Activated CD4-positive, alpha-beta memory T cell treated with anti-CD3 and anti-CD28 coated beads, Interleukin-2, amount 10 ng/mL, durations not matched to agents 7 days and 5 days (primary cell): ENCODE data around the gene FAM32A. TPM values are rescaled to one million over a fixed set of nuclear protein-coding genes. Genes with fewer than 3 reads are reported as not detected.

Experiments used
- CTCF ChIA-PET: fragments of 350-600 bp; sonication (Branson Sonifier 250); formaldehyde crosslinking; loops from one replicate; lab custom pipeline; 2021; ENCODE audit warnings: antibody characterized with exemption, inconsistent platforms; lab: Charles Lee
- POLR2A ChIA-PET: fragments of 350-600 bp; sonication (Branson Sonifier 250); formaldehyde crosslinking; loops from one replicate; lab custom pipeline; 2021; ENCODE audit warnings: antibody characterized with exemption; lab: Charles Lee
- DNase-seq: peaks from one replicate; pipeline ENCODE4 v3.0.0-alpha.2; 2020
- H3K27ac Mint-ChIP-seq: one replicate; pipeline ENCODE4 v1.8.0; 2021; ENCODE audit warnings: mild to moderate bottlenecking, mixed read lengths
- H3K27me3 Mint-ChIP-seq: one replicate; pipeline ENCODE4 v1.8.0; 2021; ENCODE audit warnings: mixed read lengths
- H3K36me3 Mint-ChIP-seq: one replicate; pipeline ENCODE4 v1.8.0; 2021; ENCODE audit warnings: low read depth, mixed read lengths
- H3K4me1 Mint-ChIP-seq: one replicate; pipeline ENCODE4 v1.8.0; 2021; ENCODE audit warnings: mixed read lengths
- H3K4me3 Mint-ChIP-seq: one replicate; pipeline ENCODE4 v1.8.0; 2021; ENCODE audit warnings: mild to moderate bottlenecking, mixed read lengths
- H3K9me3 Mint-ChIP-seq: one replicate; pipeline ENCODE4 v1.8.0; 2021; ENCODE audit warnings: mixed read lengths
- total RNA-seq, 2 experiments: library from RNA; stranded (reverse); gene quantifications; one replicate each; pipeline ENCODE4 v1.2.3, GENCODE V29; 2021

Gene FAM32A
- total RNA-seq, 2 experiments from 2014 or later = 66.0 to 70.8 TPM

DNA sequence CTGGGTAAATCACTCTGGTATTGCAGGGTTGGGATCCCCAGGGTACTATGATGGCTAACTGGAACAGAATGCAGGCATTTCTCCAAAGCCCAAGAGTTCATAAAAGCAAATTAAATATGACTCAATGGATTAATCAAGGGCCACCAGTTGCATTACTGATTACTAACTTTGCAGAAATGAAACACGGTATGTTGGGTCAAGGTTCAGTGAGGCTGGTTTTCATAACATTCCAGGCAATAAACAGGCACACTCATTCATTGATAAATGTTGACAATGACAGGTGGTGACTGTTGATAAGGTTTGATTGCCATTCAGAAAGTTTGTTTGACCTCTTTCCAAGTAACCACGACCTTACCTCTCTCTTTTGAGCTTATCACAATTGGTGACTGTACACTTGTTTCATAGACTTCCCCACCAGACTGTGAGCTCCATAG, 12.0 kb downstream of the FAM32A start:
- POLR2A ChIA-PET = interaction anchor here (0.8 to 2.7 kb wide), 15 partner anchors 8 to 359 kb away, joined by 3 to 29 read pairs (median 3); partner anchors contain the start of genes FAM32A, HSH2D, KLF2 and TPM4
- H3K27me3 Mint-ChIP-seq = no peaks in the 10 kb centered on the region
- peak overlapping the region; percentile 87 for H3K4me3 Mint-ChIP-seq
- CTCF ChIA-PET = interaction anchor here (0.9 to 2.7 kb wide), 9 partner anchors 12 to 220 kb away, joined by 3 to 25 read pairs (median 4); partner anchors contain the start of genes FAM32A and HSH2D
- H3K27ac Mint-ChIP-seq = peak overlapping the region; percentile 95
- no peaks in the 10 kb centered on the region for H3K9me3 Mint-ChIP-seq
- peaks cover 25% of the 10 kb centered on the region for H3K36me3 Mint-ChIP-seq
- no peak for DNase-seq
- peaks cover 49% of the 10 kb centered on the region for H3K4me1 Mint-ChIP-seq

DNA sequence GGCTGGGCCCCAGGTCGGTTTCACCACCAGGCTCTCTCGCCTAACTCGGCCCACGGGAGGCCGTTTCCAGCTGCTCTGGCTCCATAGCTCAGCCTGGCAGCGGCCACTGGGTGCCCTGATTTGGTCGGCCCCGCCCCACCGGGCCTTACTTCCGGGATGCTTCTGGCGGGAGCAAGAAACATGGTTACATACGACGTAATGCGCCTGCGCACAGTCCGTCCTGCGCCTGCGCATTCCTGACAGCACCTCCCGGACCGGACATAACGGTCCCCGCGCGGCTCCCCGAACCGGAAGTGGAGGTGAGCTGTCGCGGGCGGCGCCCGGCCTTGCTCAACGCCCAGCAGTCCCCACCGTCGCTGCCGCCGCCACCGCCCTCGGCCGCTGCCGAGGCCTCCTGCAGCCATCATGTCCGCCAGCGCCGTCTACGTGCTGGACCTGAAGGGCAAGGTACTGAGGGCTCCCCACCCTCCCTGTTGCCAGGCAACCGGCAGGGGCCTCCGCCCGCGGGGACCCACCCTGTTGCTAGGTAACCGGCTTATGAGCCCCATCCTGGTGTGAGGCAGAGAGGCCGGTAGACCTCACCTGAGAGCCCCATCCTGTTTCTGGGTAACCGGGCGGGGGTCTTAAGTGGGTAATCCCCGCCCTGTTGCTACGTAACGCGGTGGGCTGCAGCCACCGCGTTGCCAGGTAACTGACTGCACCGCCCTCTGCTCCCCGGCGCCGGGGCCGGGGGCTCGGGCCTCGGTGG, 12.6 kb downstream of the FAM32A start, which contains the start of gene AP1M1:
Gene AP1M1, plus strand, starts transcription at position 290 of the 748 bp plus-strand sequence. Its CDS starts 116 bp downstream, at position 406.
- Mint-ChIP-seq H3K36me3 (peaks cover 29% of the 10 kb centered on the region), H3K27me3 (no peaks in the 10 kb centered on the region), H3K4me1 (peaks cover 55% of the 10 kb centered on the region), H3K4me3 (peak within 1 kb of the TSS; percentile 87), H3K9me3 (no peaks in the 10 kb centered on the region), H3K27ac (peak within 1 kb of the TSS; percentile 95)
- CTCF ChIA-PET = interaction anchor here (0.6 to 2.7 kb wide), 11 partner anchors 12 to 219 kb away, joined by 3 to 25 read pairs (median 4); partner anchors contain the start of genes FAM32A and HSH2D
- DNase-seq = peak; percentile 99
- POLR2A ChIA-PET = interaction anchor here (0.8 to 2.7 kb wide), 18 partner anchors 8 to 360 kb away, joined by 3 to 29 read pairs (median 4); partner anchors contain the start of genes FAM32A, HSH2D, KLF2 and TPM4

DNA sequence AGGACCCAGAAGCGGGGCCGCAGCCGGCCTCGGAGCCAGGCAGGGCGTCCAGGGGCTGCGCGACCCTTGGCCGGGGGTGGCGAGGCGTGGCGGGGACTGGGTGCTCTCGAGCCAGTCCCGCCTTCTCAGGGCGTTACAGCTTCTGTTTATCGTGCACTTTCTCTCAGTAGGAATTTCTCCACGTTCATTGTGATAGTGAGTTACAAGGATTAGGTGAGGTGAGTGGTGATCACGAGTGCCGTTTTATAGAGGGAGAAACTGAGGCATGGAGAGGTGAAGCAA, 13.1 kb downstream of the FAM32A start:
- H3K9me3 Mint-ChIP-seq = no peaks in the 10 kb centered on the region
- H3K27ac Mint-ChIP-seq = peak overlapping the region; percentile 65
- CTCF ChIA-PET = interaction anchor here (0.6 to 2.7 kb wide), 10 partner anchors 13 to 219 kb away, joined by 3 to 25 read pairs (median 4); partner anchors contain the start of genes FAM32A and HSH2D
- peaks cover 61% of the 10 kb centered on the region for H3K4me1 Mint-ChIP-seq
- POLR2A ChIA-PET = interaction anchor here (0.9 to 2.7 kb wide), 17 partner anchors 9 to 360 kb away, joined by 3 to 29 read pairs (median 4); partner anchors contain the start of genes FAM32A, KLF2 and TPM4
- H3K36me3 Mint-ChIP-seq = peaks cover 34% of the 10 kb centered on the region
- no peak for DNase-seq
- H3K27me3 Mint-ChIP-seq = no peaks in the 10 kb centered on the region
- peak overlapping the region; percentile 87 for H3K4me3 Mint-ChIP-seq

DNA sequence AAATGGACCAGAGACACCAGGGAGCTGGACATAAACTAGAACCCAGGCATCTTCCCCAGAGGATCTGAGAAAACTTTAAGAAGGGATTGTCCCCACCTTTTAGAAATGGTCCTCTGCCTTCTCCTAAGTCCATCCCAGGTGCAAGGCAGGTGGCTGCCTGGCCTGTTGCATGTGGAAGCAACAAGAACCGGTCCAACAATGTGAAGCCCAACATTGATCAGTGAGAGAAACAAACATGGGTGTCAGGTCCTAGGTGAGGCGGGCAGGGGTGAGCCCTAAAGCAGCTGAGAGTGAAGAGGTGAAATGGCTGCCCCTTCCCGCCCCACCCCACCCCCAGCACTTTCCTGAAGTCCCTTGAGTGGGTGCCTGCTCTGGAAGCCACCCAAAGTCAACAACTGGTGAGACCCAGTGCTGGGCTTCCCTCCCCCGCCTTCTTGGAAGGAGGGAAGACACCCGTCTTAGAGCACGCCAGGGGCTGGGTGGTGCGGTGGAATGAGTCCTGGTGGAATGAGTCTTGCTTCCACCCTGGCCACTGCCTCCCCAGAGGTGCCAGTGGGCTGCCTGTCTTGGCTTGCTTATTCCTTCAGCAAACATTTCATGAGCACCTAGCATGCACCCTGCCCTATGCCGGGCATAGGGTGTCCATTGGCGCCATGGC, 14.2 kb downstream of the FAM32A start:
- H3K27ac Mint-ChIP-seq = peak overlapping the region; percentile 65
- DNase-seq = no peak
- CTCF ChIA-PET = interaction anchor here (2.0 kb wide), 1 partner anchor 56 kb away, joined by 4 read pairs; the partner anchor contains the start of gene HSH2D
- H3K9me3 Mint-ChIP-seq = no peaks in the 10 kb centered on the region
- peaks cover 41% of the 10 kb centered on the region for H3K36me3 Mint-ChIP-seq
- POLR2A ChIA-PET = interaction anchor here (0.5 to 2.4 kb wide), 6 partner anchors 9 to 157 kb away, joined by 3 to 29 read pairs (median 3); partner anchors contain the start of gene FAM32A
- H3K4me1 Mint-ChIP-seq = peaks cover 67% of the 10 kb centered on the region
- peak overlapping the region; percentile 87 for H3K4me3 Mint-ChIP-seq
- no peaks in the 10 kb centered on the region for H3K27me3 Mint-ChIP-seq

DNA sequence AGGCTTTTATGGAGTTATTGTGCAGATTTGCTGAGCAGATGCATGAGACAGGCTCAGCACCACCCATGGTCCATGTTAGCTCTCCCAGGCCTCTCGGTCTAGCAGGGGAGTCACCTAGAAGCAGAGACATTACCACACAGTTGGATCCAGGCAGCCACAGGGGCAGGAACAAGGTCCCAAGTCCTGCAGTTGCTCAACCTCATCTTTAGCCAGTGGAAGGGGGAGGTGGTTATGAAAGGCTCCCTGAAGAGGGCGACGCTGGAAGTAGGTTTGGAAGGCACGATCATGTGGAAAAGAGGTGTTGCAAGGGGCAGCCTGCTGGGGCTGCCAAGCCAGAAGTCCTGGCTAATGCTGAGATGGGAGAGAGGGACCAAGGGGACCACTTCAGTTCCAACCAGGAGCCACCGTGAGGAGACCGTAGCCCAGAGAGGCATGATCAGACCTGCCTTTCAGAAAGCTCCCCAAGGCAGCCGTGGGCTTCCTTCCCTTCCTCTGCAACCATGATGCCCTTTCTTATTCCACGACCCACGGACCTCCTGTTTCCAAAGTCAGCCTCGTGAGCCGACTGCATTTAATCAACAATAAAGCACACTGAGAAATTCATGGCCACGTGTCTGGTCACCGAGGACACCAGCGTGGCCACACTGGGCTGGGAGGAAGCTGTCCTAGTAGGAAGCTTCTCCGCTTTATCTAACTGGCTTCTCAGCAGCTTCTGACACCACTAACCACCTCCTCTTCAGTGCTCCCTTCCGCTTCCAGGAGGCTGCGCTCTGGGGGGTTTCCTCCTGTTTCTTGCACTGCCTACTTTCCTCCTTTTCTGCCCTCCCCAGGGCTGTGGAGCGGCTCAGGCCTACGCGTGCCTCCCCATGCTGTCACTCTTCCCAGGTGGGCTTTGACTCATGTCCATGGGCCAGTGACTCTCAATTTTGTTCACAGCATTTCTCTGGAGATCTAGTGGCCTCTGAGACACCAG, 15.1 kb downstream of the FAM32A start:
- H3K9me3 Mint-ChIP-seq = no peaks in the 10 kb centered on the region
- peak; percentile 14 for DNase-seq
- peak overlapping the region; percentile 42 for H3K27ac Mint-ChIP-seq
- no peaks in the 10 kb centered on the region for H3K27me3 Mint-ChIP-seq
- ChIA-PET POLR2A (interaction anchor here (0.5 to 1.5 kb wide), 2 partner anchors 20 to 158 kb away, joined by 3 read pairs; no protein-coding TSS in a partner anchor), CTCF (interaction anchor here (0.5 kb wide), 1 partner anchor 104 kb away, joined by 3 read pairs; no protein-coding TSS in a partner anchor)
- peaks cover 67% of the 10 kb centered on the region for H3K4me1 Mint-ChIP-seq
- H3K4me3 Mint-ChIP-seq = peak overlapping the region; percentile 32
- H3K36me3 Mint-ChIP-seq = peaks cover 43% of the 10 kb centered on the region

DNA sequence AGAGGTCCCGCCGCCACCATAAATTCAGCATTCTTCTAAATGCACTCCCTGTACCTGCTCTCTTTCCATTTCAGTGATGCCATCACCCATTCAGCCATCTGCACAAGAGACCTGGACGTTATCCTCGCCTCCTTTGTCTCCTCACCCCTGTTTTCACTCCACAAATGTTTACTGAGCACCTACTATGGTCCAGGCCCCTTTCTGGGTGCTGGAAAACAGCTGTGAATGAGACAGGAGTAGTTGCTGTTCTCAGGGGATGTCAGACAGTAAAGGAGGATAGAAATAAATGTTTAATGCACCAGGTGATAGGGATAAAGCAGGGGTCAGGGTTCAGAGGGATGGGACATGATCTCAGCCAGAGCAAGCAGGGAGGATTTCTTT, 15.8 kb downstream of the FAM32A start:
- peaks cover 67% of the 10 kb centered on the region for H3K4me1 Mint-ChIP-seq
- H3K36me3 Mint-ChIP-seq = peaks cover 47% of the 10 kb centered on the region
- H3K4me3 Mint-ChIP-seq = no peak overlapping the region
- no peaks in the 10 kb centered on the region for H3K27me3 Mint-ChIP-seq
- ChIA-PET POLR2A (no interaction called here), CTCF (no interaction called here)
- no peak for DNase-seq
- H3K9me3 Mint-ChIP-seq = no peaks in the 10 kb centered on the region
- no peak overlapping the region for H3K27ac Mint-ChIP-seq

DNA sequence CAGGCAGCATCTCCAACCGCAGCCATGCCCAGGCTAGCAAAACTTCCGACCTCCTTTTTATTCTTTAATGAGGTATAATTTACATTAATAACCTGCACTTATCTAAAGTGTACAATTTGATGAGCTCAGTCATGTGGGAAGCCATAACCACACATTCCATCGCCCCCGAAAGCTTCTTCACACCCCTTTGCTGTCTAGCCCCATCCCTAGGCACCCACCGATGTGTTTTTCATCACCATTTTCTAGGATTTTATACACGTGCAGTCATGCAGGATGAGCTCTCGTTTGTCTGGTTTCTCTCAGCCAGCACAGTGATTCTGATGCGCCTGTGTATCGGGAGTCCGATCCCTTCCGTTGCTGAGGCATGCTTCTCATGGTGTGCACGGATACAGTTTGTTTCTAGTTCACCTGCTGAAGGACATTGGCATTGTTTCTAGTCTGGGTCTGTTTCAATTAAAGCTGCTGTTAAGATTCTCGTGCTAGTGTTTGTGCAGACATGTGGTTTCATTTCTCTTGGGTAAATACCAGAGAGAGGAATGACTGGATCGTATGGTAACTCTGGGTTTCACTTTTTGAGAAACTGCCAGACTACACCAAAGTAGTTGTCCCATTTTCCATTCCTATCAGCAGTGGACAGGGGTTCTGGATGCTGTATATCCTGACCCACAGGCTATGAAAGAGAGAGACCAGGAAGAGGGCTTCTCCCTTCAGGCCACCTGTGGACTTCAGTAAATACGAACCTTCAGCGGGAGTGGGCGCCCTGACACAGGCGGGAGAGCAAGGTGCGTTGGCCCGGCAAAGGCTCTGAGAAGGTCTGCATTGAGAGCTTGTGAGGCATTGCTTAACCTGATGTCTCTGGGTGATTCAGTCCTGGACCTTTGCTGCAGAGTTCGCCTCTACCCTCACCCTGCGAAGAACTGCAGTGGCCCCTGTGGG, 17.4 kb downstream of the FAM32A start:
- DNase-seq = no peak
- ChIA-PET POLR2A (interaction anchor here (1.1 to 1.3 kb wide), 3 partner anchors 15 to 42 kb away, joined by 3 read pairs; no protein-coding TSS in a partner anchor), CTCF (interaction anchor here (1.0 kb wide), 1 partner anchor 215 kb away, joined by 5 read pairs; no protein-coding TSS in a partner anchor)
- peaks cover 57% of the 10 kb centered on the region for H3K4me1 Mint-ChIP-seq
- no peaks in the 10 kb centered on the region for H3K9me3 Mint-ChIP-seq
- H3K4me3 Mint-ChIP-seq = no peak overlapping the region
- no peaks in the 10 kb centered on the region for H3K27me3 Mint-ChIP-seq
- peaks cover 55% of the 10 kb centered on the region for H3K36me3 Mint-ChIP-seq
- H3K27ac Mint-ChIP-seq = peak overlapping the region; percentile 10

DNA sequence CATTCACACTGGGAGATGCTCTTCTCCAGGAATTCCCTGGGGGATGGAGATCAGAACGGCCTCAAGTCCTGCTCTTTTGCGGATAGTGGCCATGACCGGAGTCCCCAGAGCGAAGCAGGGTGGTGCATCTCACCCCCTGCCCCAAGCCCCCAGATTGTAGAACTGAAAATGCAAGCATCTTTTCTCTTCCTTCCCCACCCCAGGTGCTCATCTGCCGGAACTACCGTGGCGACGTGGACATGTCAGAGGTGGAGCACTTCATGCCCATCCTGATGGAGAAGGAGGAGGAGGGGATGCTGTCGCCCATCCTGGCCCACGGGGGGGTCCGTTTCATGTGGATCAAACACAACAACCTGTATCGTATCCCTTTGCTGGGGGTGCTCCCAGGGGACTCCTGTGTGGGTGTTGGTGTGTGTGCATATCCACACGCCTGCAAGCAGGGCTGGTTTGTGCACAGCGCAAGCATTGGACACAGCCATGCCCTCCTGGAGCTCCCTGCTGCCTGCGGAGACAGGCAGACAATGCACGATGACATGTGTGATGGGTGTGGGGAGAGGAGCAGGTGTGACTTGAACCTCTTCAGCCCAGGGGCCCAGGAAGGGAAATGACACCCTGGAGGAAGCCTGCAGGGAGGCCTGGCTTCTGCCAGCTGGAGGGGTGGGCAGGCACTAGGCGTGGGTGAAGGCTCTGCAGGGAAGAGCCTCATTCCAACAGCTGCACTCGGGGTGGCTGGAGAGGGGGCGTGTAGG, 18.2 kb downstream of the FAM32A start:
- Mint-ChIP-seq H3K27me3 (no peaks in the 10 kb centered on the region), H3K4me3 (no peak overlapping the region), H3K4me1 (peaks cover 59% of the 10 kb centered on the region), H3K27ac (no peak overlapping the region), H3K36me3 (peaks cover 62% of the 10 kb centered on the region), H3K9me3 (no peaks in the 10 kb centered on the region)
- no peak for DNase-seq
- CTCF ChIA-PET = no interaction called here
- POLR2A ChIA-PET = interaction anchor here (1.1 to 1.2 kb wide), 2 partner anchors 14 to 17 kb away, joined by 3 read pairs; no protein-coding TSS in a partner anchor

DNA sequence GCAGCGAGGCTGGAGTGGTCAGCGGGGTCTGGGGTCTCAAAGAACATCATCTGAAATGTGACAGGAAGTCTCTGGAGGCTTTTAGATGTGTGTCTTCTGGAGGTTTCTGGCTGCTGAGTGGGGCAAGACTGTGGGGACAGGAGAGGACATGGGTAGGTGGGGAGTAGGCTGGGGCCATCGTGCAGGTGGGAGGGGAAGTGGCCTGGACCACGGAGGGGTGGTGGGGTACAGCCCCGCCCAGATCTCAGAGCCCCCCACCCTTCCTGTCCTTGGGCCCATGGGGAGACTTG, 18.7 kb downstream of the FAM32A start:
- Mint-ChIP-seq H3K27me3 (no peaks in the 10 kb centered on the region), H3K4me1 (peaks cover 53% of the 10 kb centered on the region), H3K27ac (no peak overlapping the region), H3K4me3 (no peak overlapping the region), H3K9me3 (no peaks in the 10 kb centered on the region), H3K36me3 (peaks cover 66% of the 10 kb centered on the region)
- POLR2A ChIA-PET = no interaction called here
- CTCF ChIA-PET = interaction anchor here (1.6 kb wide), 1 partner anchor 183 kb away, joined by 4 read pairs; no protein-coding TSS in a partner anchor
- no peak for DNase-seq

DNA sequence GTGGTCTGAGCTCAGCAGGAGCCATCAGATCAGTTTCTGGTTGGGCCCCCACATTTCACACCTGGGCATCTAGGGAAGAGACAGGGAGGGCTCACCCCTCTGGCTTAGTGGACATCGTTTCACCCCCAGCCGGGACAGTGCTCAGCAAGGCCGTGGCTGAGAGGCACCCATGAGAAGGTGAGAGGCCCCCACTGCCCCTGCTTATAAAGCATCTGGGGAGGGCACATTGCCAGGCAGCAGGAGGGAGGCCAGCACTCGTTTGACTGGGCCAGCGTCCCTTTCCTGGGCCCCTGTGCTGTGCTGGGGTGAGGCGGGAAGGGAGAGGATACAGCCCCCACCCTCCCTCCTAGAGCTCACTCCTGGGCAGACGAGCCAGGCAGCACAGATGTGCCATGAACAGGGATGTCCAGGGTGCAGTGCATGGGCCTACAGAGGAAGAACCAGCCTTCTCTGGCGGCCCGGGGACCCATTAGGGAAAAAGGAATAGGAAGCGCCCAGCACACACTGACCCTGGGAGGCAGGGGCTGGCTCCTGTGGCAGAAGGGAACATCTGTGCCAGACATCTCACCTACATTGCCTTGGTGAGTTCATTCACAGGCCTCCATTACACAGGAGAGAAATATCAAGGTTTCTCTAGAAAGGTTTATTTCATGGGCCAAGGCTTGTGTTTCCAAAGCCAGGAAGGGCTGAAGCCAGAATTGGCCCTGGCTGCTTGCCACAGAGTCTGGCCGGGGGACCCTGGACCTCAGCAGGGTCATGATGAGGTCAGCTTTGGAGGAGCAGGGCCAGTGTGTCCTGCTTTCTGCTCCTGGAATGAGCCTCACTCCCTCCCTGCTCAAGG, 20.2 kb downstream of the FAM32A start:
- Mint-ChIP-seq H3K27ac (no peak overlapping the region), H3K9me3 (no peaks in the 10 kb centered on the region), H3K4me3 (no peak overlapping the region), H3K4me1 (peaks cover 41% of the 10 kb centered on the region), H3K36me3 (peaks cover 72% of the 10 kb centered on the region), H3K27me3 (no peaks in the 10 kb centered on the region)
- ChIA-PET CTCF (interaction anchor here (1.6 kb wide), 1 partner anchor 182 kb away, joined by 4 read pairs; no protein-coding TSS in a partner anchor), POLR2A (no interaction called here)
- DNase-seq = no peak
